ENCODE measurements around the gene NPBWR2. TPM values are rescaled to one million over a fixed set of nuclear protein-coding genes. Genes with fewer than 3 reads are reported as not detected.
"Not testable (repeated sequence)": the region's sequence is repeated elsewhere in the genome, so short reads cannot be mapped to it uniquely, and the experiment has no call there.

NPBWR2 gene
- polyA plus RNA-seq, 4 donors, result not detected

GRCh38 chr20:64119681-64120341, 12.4 kb upstream of the NPBWR2 start:
- no peak for DNase-seq (ENCODE audit: low read depth in 4 of 4, low spot score in 3 of 4)

- no peak for DNase-seq (ENCODE audit: low read depth in 4 of 4, low spot score in 3 of 4)
These were observed 11.9 kb upstream of the NPBWR2 start for GRCh38 chr20:64119301-64119680.

GRCh38 chr20:64117432-64117777, 10.0 kb upstream of the NPBWR2 start:
- DNase-seq (ENCODE audit: low read depth in 4 of 4, low spot score in 3 of 4), result not testable (repeated sequence)

- DNase-seq (ENCODE audit: low read depth in 4 of 4, low spot score in 3 of 4), result no peak
These were observed 9.4 kb upstream of the NPBWR2 start for GRCh38 chr20:64116541-64117431.

- DNase-seq (ENCODE audit: low read depth in 4 of 4, low spot score in 3 of 4), result no peak
These were observed 8.7 kb upstream of the NPBWR2 start for GRCh38 chr20:64116016-64116415.

- no peak for DNase-seq (ENCODE audit: low read depth in 4 of 4, low spot score in 3 of 4)
These were observed 8.0 kb upstream of the NPBWR2 start for GRCh38 chr20:64115171-64115911.

- no peak for DNase-seq (ENCODE audit: low read depth in 4 of 4, low spot score in 3 of 4)
These were observed 7.1 kb upstream of the NPBWR2 start for GRCh38 chr20:64114356-64114971.

GRCh38 chr20:64113796-64114355, 6.5 kb upstream of the NPBWR2 start:
- DNase-seq (ENCODE audit: low read depth in 4 of 4, low spot score in 3 of 4), result no peak

GRCh38 chr20:64113444-64113775, 6.0 kb upstream of the NPBWR2 start:
- DNase-seq (ENCODE audit: low read depth in 4 of 4, low spot score in 3 of 4), result no peak

GRCh38 chr20:64112691-64113443, 5.5 kb upstream of the NPBWR2 start:
- no peak for DNase-seq (ENCODE audit: low read depth in 4 of 4, low spot score in 3 of 4)

- no peak for DNase-seq (ENCODE audit: low read depth in 4 of 4, low spot score in 3 of 4)
These were observed 4.7 kb upstream of the NPBWR2 start for GRCh38 chr20:64111841-64112641.

GRCh38 chr20:64110411-64111068, 3.2 kb upstream of the NPBWR2 start:
- no peak for DNase-seq (ENCODE audit: low read depth in 4 of 4, low spot score in 3 of 4)

- DNase-seq (ENCODE audit: low read depth in 4 of 4, low spot score in 3 of 4), result no peak
These were observed 2.5 kb upstream of the NPBWR2 start for GRCh38 chr20:64109831-64110391.

- no peak for DNase-seq (ENCODE audit: low read depth in 4 of 4, low spot score in 3 of 4)
These were observed 1.6 kb upstream of the NPBWR2 start for GRCh38 chr20:64108731-64109681.

GRCh38 chr20:64107736-64108457, 532 bp upstream of the NPBWR2 start:
- no peak for DNase-seq (ENCODE audit: low read depth in 4 of 4, low spot score in 3 of 4)

- no peak for DNase-seq (ENCODE audit: low read depth in 4 of 4, low spot score in 3 of 4)
These were observed 867 bp downstream of the NPBWR2 start for GRCh38 chr20:64106435-64106961.

Data from right renal pelvis (tissue), 4 donors.